Gastroesophageal sphincter (tissue), 4 donors: ENCODE data around the gene SLC12A8. TPM values are rescaled to one million over a fixed set of nuclear protein-coding genes. Genes with fewer than 3 reads are reported as not detected.

ENCODE experiments used
- ATAC-seq: fragments of 150-250 bp; one replicate; pipeline ENCODE4 v1.9.1; 2016; ENCODE audit warnings: mild to moderate bottlenecking, moderate library complexity
- H3K27ac ChIP-seq, 4 donors: fragments of 200-600 bp; sonication (generic) in 3 of 4; 1 replicate in 3 of 4; 2 replicates in 1 of 4; pipeline ENCODE4 v1.5.1; 2016 to 2019
- H3K27me3 ChIP-seq: fragments of 200-600 bp; sonication (generic); one replicate; pipeline ENCODE4 v1.5.1; 2019
- H3K36me3 ChIP-seq, 2 donors: fragments of 200-600 bp; sonication (generic); one replicate each; pipeline ENCODE4 v1.5.1; 2019; ENCODE audit warnings: control low read depth in 1 of 2
- H3K4me1 ChIP-seq, 3 donors: fragments of 200-600 bp; sonication (generic); 1 replicate in 2 of 3; 2 replicates in 1 of 3; pipeline ENCODE4 v1.5.1; 2016 to 2019; ENCODE audit warnings: control low read depth in 2 of 3
- H3K4me3 ChIP-seq, 2 donors: fragments of 200-600 bp; sonication (generic); one replicate each; pipeline ENCODE4 v1.5.1; 2019; ENCODE audit warnings: mild to moderate bottlenecking in 1 of 2, moderate library complexity in 1 of 2
- H3K9me3 ChIP-seq, 3 donors: fragments of 200-600 bp; sonication (generic); one replicate each; pipeline ENCODE4 v1.5.1; 2017 to 2019; ENCODE audit warnings: control low read depth in 2 of 3
- CTCF ChIP-seq, 4 experiments: fragments of 200-600 bp in 2 of 4; fragments of 450-650 bp in 2 of 4; sonication (generic) in 1 of 4; IDR thresholded peaks; one replicate each; pipeline ENCODE4 v1.5.1; 2017 to 2019; ENCODE audit warnings: antibody characterized with exemption in 4 of 4, mild to moderate bottlenecking in 2 of 4, moderate library complexity in 2 of 4
- EP300 ChIP-seq: sonication (generic); formaldehyde crosslinking; IDR thresholded peaks from one replicate; pipeline ENCODE4 v1.6.1; 2017; ENCODE audit warnings: antibody characterized with exemption, mild to moderate bottlenecking
- POLR2A ChIP-seq, 2 donors: fragments of 450-650 bp; IDR thresholded peaks; one replicate each; pipeline ENCODE4 v1.6.1; 2017; ENCODE audit warnings: antibody characterized with exemption in 2 of 2, mild to moderate bottlenecking in 2 of 2, moderate library complexity in 1 of 2
- POLR2AphosphoS5 ChIP-seq: sonication (generic); formaldehyde crosslinking; IDR thresholded peaks from one replicate; pipeline ENCODE4 v1.6.1; 2017; ENCODE audit warnings: antibody characterized with exemption
- WGBS, 2 donors: methylation state at CpG; one replicate each; pipeline ENCODE4 v1.1.5; 2018; ENCODE audit warnings: low coverage in 1 of 2; 5-methylcytosine and 5-hydroxymethylcytosine counted together
- total RNA-seq, 4 donors: library from RNA; depleted of rRNA; stranded (reverse); fragments of >200 nt; gene quantifications; one replicate each; pipeline ENCODE4 v1.1.0, GENCODE V29; 2016

The SLC12A8 gene
- total RNA-seq, 4 donors from 2014 or later = 0.13 to 2.3 (median 0.54) TPM; not detected in 1

- Histone ChIP-seq H3K9me3 (no peaks in the 10 kb centered on the region), H3K4me3 (no peak overlapping the region), H3K27me3 (no peaks in the 10 kb centered on the region), H3K27ac (peak overlapping the region in 3 of 4 donors; percentile 77 to 88 (median 83)), H3K4me1 (peaks cover 5 to 99% (median 52%) of the 10 kb centered on the region in 3 donors), H3K36me3 (no peaks in the 10 kb centered on the region)
- peak; percentile 34 for ATAC-seq
- TF ChIP-seq POLR2A (IDR thresholded peaks at IDR 0.05) = no peak
- no peak for TF ChIP-seq POLR2AphosphoS5
- no peak for TF ChIP-seq CTCF (IDR thresholded peaks at IDR 0.05)
- no peak for TF ChIP-seq EP300
- WGBS, 2 donors = 63 to 72% methylated on average over 2 to 4 of the region's 5 CpGs
These were observed 167.4 kb downstream of the SLC12A8 start for GRCh38 chr3:125045194-125045593.

GRCh38 chr3:125043599-125044151 lies 168.9 kb downstream of the SLC12A8 start:
- 28 to 29% methylated on average over 4 to 15 of the region's 20 CpGs for WGBS, 2 donors
- no peaks in the 10 kb centered on the region for H3K27me3 ChIP-seq
- peak overlapping the region; percentile 69 to 88 (median 80) for H3K27ac ChIP-seq
- H3K4me3 ChIP-seq = peak overlapping the region in 1 of 2 donors; percentile 30
- peak; percentile 79 for ATAC-seq
- no peaks in the 10 kb centered on the region for H3K9me3 ChIP-seq
- TF ChIP-seq EP300 (no peak), CTCF (IDR thresholded peaks at IDR 0.05) (no peak), POLR2A (IDR thresholded peaks at IDR 0.05) (no peak), POLR2AphosphoS5 (no peak)
- no peaks in the 10 kb centered on the region for H3K36me3 ChIP-seq
- H3K4me1 ChIP-seq = peaks cover 5 to 99% (median 56%) of the 10 kb centered on the region in 3 donors

- no peaks in the 10 kb centered on the region for H3K36me3 ChIP-seq
- H3K27me3 ChIP-seq = no peaks in the 10 kb centered on the region
- 5 to 9% methylated on average over 4 to 7 of the region's 17 CpGs for WGBS, 2 donors
- ATAC-seq = peak; percentile 64
- H3K4me3 ChIP-seq = peak overlapping the region in 1 of 2 donors; percentile 30
- peak overlapping the region; percentile 69 to 88 (median 80) for H3K27ac ChIP-seq
- TF ChIP-seq EP300 (no peak), POLR2A (IDR thresholded peaks at IDR 0.05) (no peak), POLR2AphosphoS5 (no peak), CTCF (IDR thresholded peaks at IDR 0.05) (no peak)
- no peaks in the 10 kb centered on the region for H3K9me3 ChIP-seq
- peaks cover 5 to 99% (median 53%) of the 10 kb centered on the region in 3 donors for H3K4me1 ChIP-seq
These were observed 169.7 kb downstream of the SLC12A8 start for GRCh38 chr3:125042725-125043406.

- WGBS, 2 donors = 51 to 59% methylated on average over 8 to 11 of the region's 11 CpGs
- no peaks in the 10 kb centered on the region for H3K9me3 ChIP-seq
- H3K36me3 ChIP-seq = no peaks in the 10 kb centered on the region
- peaks cover 5 to 73% (median 43%) of the 10 kb centered on the region in 3 donors for H3K4me1 ChIP-seq
- H3K27me3 ChIP-seq = no peaks in the 10 kb centered on the region
- H3K4me3 ChIP-seq = no peak overlapping the region
- TF ChIP-seq CTCF (IDR thresholded peaks at IDR 0.05) = no peak
- no peak for TF ChIP-seq POLR2AphosphoS5
- no peak for TF ChIP-seq POLR2A (IDR thresholded peaks at IDR 0.05)
- no peak for TF ChIP-seq EP300
- ATAC-seq = no peak
- peak overlapping the region; percentile 57 to 88 (median 62) for H3K27ac ChIP-seq
These were observed 173.1 kb downstream of the SLC12A8 start for GRCh38 chr3:125039131-125040100.
